ENCODE results near the gene HTR3B. TPM values are rescaled to one million over a fixed set of nuclear protein-coding genes. Genes with fewer than 3 reads are reported as not detected.
"Not testable (repeated sequence)": the region's sequence is repeated elsewhere in the genome, so short reads cannot be mapped to it uniquely, and the experiment has no call there.

The HTR3B gene
- not detected for total RNA-seq

- no peak for DNase-seq (ENCODE audit: low spot score)
Measured at GRCh38 chr11:113904379-113905101, at the start of gene HTR3B. HTR3B (plus strand) TSS chr11:113904796; CDS start chr11:113904934, 138 bp downstream.

- no peak for DNase-seq (ENCODE audit: low spot score)
Measured at GRCh38 chr11:113855803-113856202, 48.8 kb upstream of the HTR3B start.

GRCh38 chr11:113856966-113857759, 47.4 kb upstream of the HTR3B start:
- no peak for DNase-seq (ENCODE audit: low spot score)

GRCh38 chr11:113859665-113860064, 44.9 kb upstream of the HTR3B start:
- no peak for DNase-seq (ENCODE audit: low spot score)

- no peak for DNase-seq (ENCODE audit: low spot score)
Measured at GRCh38 chr11:113862435-113862834, 42.2 kb upstream of the HTR3B start.

- DNase-seq (ENCODE audit: low spot score) = no peak
Measured at GRCh38 chr11:113864410-113864809, 40.2 kb upstream of the HTR3B start.

- no peak for DNase-seq (ENCODE audit: low spot score)
Measured at GRCh38 chr11:113865873-113866272, 38.7 kb upstream of the HTR3B start.

GRCh38 chr11:113867843-113868503, 36.6 kb upstream of the HTR3B start:
- DNase-seq (ENCODE audit: low spot score) = no peak

- no peak for DNase-seq (ENCODE audit: low spot score)
Measured at GRCh38 chr11:113871336-113871735, 33.3 kb upstream of the HTR3B start.

- DNase-seq (ENCODE audit: low spot score) = no peak
Measured at GRCh38 chr11:113873236-113873626, 31.4 kb upstream of the HTR3B start.

GRCh38 chr11:113874096-113874495, 30.5 kb upstream of the HTR3B start:
- DNase-seq (ENCODE audit: low spot score) = no peak

- DNase-seq (ENCODE audit: low spot score) = no peak
Measured at GRCh38 chr11:113874581-113875233, 29.9 kb upstream of the HTR3B start.

GRCh38 chr11:113875234-113876073, 29.1 kb upstream of the HTR3B start, which contains the start of gene USP28:
USP28 (minus strand) TSS chr11:113875572; CDS start chr11:113875501, 71 bp downstream.
- DNase-seq (ENCODE audit: low spot score) = peak; percentile 97

GRCh38 chr11:113876074-113876797, 28.4 kb upstream of the HTR3B start:
- no peak for DNase-seq (ENCODE audit: low spot score)

GRCh38 chr11:113876798-113877669, 27.6 kb upstream of the HTR3B start:
- DNase-seq (ENCODE audit: low spot score) = no peak

- DNase-seq (ENCODE audit: low spot score) = no peak
Measured at GRCh38 chr11:113877670-113878055, 26.9 kb upstream of the HTR3B start.

- DNase-seq (ENCODE audit: low spot score) = not testable (repeated sequence)
Measured at GRCh38 chr11:113879446-113879845, 25.1 kb upstream of the HTR3B start.

GRCh38 chr11:113880971-113881370, 23.6 kb upstream of the HTR3B start:
- DNase-seq (ENCODE audit: low spot score) = no peak

- no peak for DNase-seq (ENCODE audit: low spot score)
Measured at GRCh38 chr11:113881856-113882255, 22.7 kb upstream of the HTR3B start.
